ENCODE data around the gene AIG1. TPM values are rescaled to one million over a fixed set of nuclear protein-coding genes. Genes with fewer than 3 reads are reported as not detected.
"Not testable (repeated sequence)": the region's sequence is repeated elsewhere in the genome, so short reads cannot be mapped to it uniquely, and the experiment has no call there.

Gene AIG1
- total RNA-seq, 8 experiments from 2014 or later = 21.8 to 73.5 (median 29.5) TPM

DNA sequence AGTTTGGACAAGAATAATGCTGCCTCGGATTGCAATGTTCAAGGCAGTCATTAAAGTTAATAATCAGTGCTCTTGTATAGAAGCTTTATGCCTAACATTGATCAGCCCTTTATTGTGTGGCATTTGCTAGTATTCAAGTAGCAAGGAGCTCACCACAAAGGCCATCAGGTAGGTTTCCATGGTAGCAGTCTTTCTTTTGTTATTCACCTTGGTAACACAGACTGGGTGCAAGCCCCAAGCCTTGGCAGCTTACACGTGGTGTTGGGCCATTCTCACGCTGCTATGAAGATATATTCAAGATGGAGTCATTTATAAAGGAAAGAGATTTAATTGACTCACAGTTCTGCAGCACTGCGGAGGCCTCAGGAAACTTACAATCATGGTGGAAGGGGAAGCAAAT, 240.5 kb downstream of the AIG1 start:
- in situ Hi-C loops (cut with MboI; ENCODE audit: low pct_unique_long_range_greater_than_20kb in 2 of 9, low sequenced_read_pairs in 9 of 9, unreplicated experiment in 9 of 9) = no loop called here
- peak in 1 of 8 experiments; percentile 59 for ATAC-seq (replicated peaks in 6 of 8)
- Histone ChIP-seq H3K27ac (no peak overlapping the region), H3K4me3 (no peak overlapping the region), H3K4me1 (replicated peaks in 1 of 2) (no peaks in the 10 kb centered on the region)
- 6 to 66% (median 32%) methylated on average over 1 to 4 of the region's 4 CpGs; no CpG with 5 or more reads in 2 of the 10 experiments for WGBS, 10 experiments

DNA sequence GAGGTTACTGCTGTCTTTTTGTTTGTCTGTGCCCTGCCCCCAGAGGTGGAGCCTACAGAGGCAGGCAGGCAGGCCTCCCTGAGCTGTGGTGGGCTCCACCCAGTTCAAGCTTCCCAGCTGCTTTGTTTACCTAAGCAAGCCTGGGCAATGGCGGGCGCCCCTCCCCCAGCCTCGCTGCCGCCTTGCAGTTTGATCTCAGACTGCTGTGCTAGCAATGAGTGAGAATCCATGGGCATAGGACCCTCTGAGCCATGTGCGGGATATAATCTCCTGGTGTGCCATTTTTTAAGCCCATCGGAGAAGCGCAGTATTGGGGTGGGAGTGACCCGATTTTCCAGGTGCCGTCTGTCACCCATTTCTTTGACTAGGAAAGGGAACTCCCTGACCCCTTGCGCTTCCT, 247.1 kb downstream of the AIG1 start:
- H3K4me1 ChIP-seq (replicated peaks in 1 of 2); H3K4me3 ChIP-seq; H3K27ac ChIP-seq; in situ Hi-C loops (cut with MboI; ENCODE audit: low pct_unique_long_range_greater_than_20kb in 2 of 9, low sequenced_read_pairs in 9 of 9, unreplicated experiment in 9 of 9); ATAC-seq (replicated peaks in 6 of 8): not testable (repeated sequence)
- whole genome bisulfite sequencing, 10 experiments = 100% methylated on average over 4 of the region's 10 CpGs; no CpG with 5 or more reads in 9 of the 10 experiments

DNA sequence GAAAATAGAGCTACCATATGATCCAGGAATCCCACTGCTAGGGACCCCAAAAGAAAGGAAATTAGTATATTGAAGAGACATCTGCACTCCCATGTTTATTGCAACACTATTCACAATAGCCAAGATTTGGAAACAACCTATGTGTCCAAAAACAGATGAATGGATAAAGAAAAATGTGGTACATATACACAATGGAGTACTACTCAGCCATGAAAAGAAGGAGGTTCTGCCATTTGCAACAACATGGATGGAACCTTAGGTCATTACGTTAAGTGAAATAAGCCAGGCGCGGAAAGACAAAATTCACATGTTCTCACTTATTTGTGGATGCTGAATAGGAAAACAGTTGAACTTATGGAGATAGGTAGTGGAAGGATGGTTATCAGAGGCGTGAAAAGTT, 252.5 kb downstream of the AIG1 start:
- in situ Hi-C loops (cut with MboI; ENCODE audit: low pct_unique_long_range_greater_than_20kb in 2 of 9, low sequenced_read_pairs in 9 of 9, unreplicated experiment in 9 of 9) = no loop called here
- WGBS, 10 experiments = 71 to 100% (median 94%) methylated on average over 4 of the region's 4 CpGs; no CpG with 5 or more reads in 1 of the 10 experiments
- no peak for ATAC-seq (replicated peaks in 6 of 8)

DNA sequence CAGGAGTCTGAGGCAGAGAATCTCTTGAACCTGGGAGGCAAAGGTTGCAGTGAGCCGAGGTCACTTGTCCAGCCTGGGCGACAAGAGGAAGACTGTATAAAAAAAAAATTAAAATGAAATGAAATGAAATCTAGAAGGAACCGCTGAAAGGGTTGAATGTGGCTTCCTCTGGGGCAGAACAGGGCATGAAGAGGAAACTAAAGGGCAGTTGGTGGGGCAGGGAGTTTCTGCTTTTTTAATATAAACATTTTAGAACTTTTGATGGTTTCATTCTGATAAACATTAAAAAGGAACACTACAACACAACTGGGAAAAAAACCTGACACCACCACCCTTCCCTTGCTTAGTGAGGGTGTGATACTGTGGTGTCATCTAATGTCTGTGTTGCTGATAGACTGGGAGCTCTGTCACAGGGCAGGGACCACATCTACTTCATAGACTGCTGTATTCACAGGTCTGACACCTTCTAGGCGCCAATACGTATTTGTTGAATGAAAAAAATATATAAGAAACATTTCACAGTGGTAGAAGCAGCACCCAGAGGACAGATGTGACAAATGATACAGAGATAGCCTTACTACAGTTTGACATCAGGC, 260.9 kb downstream of the AIG1 start:
- in situ Hi-C loops (cut with MboI; ENCODE audit: low pct_unique_long_range_greater_than_20kb in 2 of 9, low sequenced_read_pairs in 9 of 9, unreplicated experiment in 9 of 9) = no loop called here
- peak in 2 of 8 experiments; percentile 26 for ATAC-seq (replicated peaks in 6 of 8)
- WGBS, 10 experiments = 82 to 100% (median 90%) methylated on average over 1 to 5 of the region's 5 CpGs
- Histone ChIP-seq H3K27ac (no peak overlapping the region), H3K4me3 (no peak overlapping the region), H3K4me1 (replicated peaks in 1 of 2) (no peaks in the 10 kb centered on the region)

More for the DNA sequence above, 252.5 kb downstream of the AIG1 start:
- H3K27ac ChIP-seq = no peak overlapping the region
- no peak overlapping the region for H3K4me3 ChIP-seq
- no peaks in the 10 kb centered on the region for H3K4me1 ChIP-seq (replicated peaks in 1 of 2)

DNA sequence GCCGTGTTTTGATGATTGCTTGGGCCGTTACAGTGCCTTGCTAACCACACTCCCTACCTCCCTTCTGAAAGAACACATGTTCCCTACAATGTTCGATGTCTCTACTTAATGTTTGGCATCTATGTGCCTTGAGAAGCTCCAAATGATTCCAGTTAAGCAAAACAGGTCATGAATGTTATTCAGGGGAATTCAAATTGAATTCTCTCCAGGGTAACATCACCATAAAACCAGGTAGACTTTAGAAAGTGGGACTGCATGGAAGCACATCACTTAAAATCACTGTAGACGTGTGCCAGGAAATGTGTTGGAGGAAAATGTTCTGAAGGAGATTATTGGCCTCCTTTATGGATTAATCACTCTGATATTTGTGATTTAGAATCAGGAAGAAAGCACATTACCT, 261.7 kb downstream of the AIG1 start:
- ATAC-seq (replicated peaks in 6 of 8) = peak in 1 of 8 experiments; percentile 34
- in situ Hi-C loops (cut with MboI; ENCODE audit: low pct_unique_long_range_greater_than_20kb in 2 of 9, low sequenced_read_pairs in 9 of 9, unreplicated experiment in 9 of 9) = no loop called here
- 24 to 100% (median 70%) methylated on average over 1 to 4 of the region's 4 CpGs; no CpG with 5 or more reads in 1 of the 10 experiments for WGBS, 10 experiments
- Histone ChIP-seq H3K4me3 (no peak overlapping the region), H3K4me1 (replicated peaks in 1 of 2) (no peaks in the 10 kb centered on the region), H3K27ac (no peak overlapping the region)

DNA sequence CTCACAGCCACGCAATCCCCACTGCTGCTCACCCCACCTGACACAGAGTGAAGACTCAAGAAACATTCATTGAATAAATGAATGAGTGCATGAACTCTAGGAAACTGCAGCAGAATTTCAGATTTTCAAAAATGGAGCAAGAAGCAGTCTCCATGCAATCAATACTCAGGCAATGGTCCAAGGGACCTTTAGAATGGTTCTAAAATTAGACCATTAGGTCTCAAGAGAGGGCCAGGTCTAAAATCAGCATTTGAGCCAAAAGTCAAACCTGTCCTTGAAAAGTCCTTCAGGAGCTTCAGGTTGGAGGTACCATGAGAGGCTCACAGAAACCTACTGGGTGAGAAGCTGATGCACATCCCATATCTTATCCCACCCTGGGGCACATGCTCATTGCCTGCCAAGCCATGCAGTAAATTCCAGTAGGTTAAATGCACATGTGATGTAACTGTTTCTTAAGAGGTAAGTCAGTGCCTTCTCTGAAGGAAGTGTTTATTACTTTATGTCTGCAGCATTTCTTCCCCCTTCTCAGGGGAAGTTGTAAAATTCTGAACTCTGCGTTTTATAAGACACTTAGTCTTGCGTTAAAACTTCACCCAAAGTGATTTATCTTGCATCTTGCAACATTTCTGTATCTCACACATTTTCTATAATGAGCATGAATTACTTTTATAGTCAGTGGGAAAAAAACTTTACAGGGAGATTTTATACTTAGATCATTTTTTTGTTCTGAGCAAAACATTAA, 263.2 kb downstream of the AIG1 start:
- in situ Hi-C loops (cut with MboI; ENCODE audit: low pct_unique_long_range_greater_than_20kb in 2 of 9, low sequenced_read_pairs in 9 of 9, unreplicated experiment in 9 of 9) = no loop called here
- Histone ChIP-seq H3K4me1 (replicated peaks in 1 of 2) (no peaks in the 10 kb centered on the region), H3K27ac (no peak overlapping the region), H3K4me3 (no peak overlapping the region)
- WGBS, 10 experiments = 61 to 100% (median 100%) methylated on average over 1 to 3 of the region's 3 CpGs; no CpG with 5 or more reads in 4 of the 10 experiments
- ATAC-seq (replicated peaks in 6 of 8) = no peak

DNA sequence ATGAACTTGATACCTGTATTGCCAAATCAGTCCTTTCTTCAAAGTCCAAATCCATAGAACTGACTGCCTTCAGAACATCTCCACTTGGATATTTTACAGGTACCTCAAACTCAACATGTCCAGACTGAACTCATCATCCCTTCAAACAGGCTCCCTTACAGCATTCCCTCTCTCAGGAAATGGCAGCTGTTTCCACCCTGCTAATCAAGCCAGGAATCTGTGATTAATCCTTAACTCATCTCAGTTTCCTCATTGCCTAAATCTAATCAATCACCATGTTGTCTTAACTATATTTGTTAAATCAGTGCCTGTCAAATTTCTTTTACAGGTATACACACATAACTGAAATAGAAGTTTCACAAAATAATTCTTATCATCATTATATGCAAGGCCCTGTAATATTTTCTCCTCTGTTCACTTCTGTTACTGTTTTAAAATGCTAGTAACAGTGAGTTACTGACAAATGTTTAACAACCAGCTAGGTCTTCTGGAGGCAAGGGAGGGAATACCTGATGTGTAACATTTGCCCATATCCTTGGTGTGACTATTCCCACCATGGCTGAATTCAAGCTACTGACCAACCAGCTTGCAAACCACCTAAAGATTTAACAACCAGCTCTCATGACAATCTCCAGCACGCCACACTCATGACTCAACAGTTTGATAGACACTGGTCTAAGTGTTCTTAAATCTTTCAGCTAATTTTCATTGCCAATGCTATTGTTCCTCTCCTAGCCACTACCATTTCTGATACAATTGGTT, 264.9 kb downstream of the AIG1 start:
- no peak for ATAC-seq (replicated peaks in 6 of 8)
- Histone ChIP-seq H3K27ac (no peak overlapping the region), H3K4me1 (replicated peaks in 1 of 2) (no peaks in the 10 kb centered on the region), H3K4me3 (no peak overlapping the region)
- 75 to 100% (median 93%) methylated on average over 1 of the region's 1 CpG; no CpG with 5 or more reads in 4 of the 10 experiments for WGBS, 10 experiments
- in situ Hi-C loops (cut with MboI; ENCODE audit: low pct_unique_long_range_greater_than_20kb in 2 of 9, low sequenced_read_pairs in 9 of 9, unreplicated experiment in 9 of 9) = no loop called here

DNA sequence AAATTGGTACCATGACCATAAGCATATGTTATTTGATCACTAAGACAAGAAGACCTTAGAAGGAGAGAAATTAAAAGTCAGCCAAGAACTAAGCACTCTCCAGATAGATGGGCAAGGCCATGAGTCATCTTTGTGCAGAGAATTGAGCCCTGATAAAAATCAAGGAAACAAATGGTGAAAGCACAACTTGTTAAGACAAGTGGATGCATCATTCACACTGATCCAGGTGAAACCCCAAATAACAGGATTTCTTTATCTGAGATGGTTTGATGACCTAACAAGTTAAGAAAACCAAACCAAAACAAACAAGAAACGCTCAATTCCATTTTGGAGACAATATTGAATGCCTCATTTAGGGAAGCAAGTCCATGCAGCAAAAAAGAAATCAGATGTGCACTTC, 268.2 kb downstream of the AIG1 start:
- in situ Hi-C loops (cut with MboI; ENCODE audit: low pct_unique_long_range_greater_than_20kb in 2 of 9, low sequenced_read_pairs in 9 of 9, unreplicated experiment in 9 of 9) = no loop called here
- H3K27ac ChIP-seq = no peak overlapping the region
- H3K4me1 ChIP-seq (replicated peaks in 1 of 2) = no peaks in the 10 kb centered on the region
- WGBS, 10 experiments = 57 to 100% (median 87%) methylated on average over 1 of the region's 1 CpG
- no peak overlapping the region for H3K4me3 ChIP-seq
- ATAC-seq (replicated peaks in 6 of 8) = peak in 3 of 8 experiments; percentile 30 to 44 (median 32)

DNA sequence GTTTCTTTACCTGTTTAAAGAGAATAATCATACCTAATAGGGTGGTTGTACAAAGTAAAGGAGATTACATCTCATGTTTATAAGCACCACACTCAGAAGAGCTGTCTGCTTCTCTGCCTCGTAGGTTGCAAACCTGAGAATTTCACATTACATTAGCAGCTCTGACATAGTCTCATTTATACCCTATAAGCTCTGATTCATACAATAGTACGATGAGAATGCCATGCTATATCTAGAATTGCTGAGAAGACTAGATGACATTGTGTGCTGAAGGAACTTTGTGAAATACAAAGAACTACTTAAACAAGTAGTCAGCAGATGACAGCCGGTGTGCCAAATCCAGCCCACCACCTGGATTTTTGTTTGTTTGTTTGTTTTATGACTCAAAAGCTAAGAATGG, 268.6 kb downstream of the AIG1 start:
- 67 to 100% (median 90%) methylated on average over 1 to 3 of the region's 3 CpGs for WGBS, 10 experiments
- no peak overlapping the region for H3K4me3 ChIP-seq
- H3K4me1 ChIP-seq (replicated peaks in 1 of 2) = no peaks in the 10 kb centered on the region
- H3K27ac ChIP-seq = no peak overlapping the region
- in situ Hi-C loops (cut with MboI; ENCODE audit: low pct_unique_long_range_greater_than_20kb in 2 of 9, low sequenced_read_pairs in 9 of 9, unreplicated experiment in 9 of 9) = no loop called here
- no peak for ATAC-seq (replicated peaks in 6 of 8)

DNA sequence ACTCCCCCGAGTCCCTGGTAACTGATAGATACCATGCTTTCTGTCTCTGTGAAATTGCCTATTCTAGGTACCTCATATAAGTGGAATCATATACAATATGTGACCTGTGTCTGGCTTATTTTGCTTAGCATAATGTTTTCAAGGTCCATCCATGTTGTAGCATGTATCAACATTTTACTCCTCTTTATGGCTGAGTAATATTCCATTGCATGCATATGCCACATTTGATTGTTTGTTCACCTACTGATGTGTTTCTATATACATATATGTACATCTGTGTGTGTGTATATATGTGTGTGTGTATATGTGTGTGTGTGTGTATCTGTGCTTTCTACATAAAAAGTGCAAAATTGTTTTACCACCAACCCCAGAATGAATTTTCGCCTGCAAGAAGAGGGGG, 270.7 kb downstream of the AIG1 start:
- 85 to 100% (median 100%) methylated on average over 1 to 2 of the region's 2 CpGs; no CpG with 5 or more reads in 3 of the 10 experiments for WGBS, 10 experiments
- Histone ChIP-seq H3K4me1 (replicated peaks in 1 of 2) (no peaks in the 10 kb centered on the region), H3K4me3 (no peak overlapping the region), H3K27ac (no peak overlapping the region)
- in situ Hi-C loops (cut with MboI; ENCODE audit: low pct_unique_long_range_greater_than_20kb in 2 of 9, low sequenced_read_pairs in 9 of 9, unreplicated experiment in 9 of 9) = no loop called here
- no peak for ATAC-seq (replicated peaks in 6 of 8)

DNA sequence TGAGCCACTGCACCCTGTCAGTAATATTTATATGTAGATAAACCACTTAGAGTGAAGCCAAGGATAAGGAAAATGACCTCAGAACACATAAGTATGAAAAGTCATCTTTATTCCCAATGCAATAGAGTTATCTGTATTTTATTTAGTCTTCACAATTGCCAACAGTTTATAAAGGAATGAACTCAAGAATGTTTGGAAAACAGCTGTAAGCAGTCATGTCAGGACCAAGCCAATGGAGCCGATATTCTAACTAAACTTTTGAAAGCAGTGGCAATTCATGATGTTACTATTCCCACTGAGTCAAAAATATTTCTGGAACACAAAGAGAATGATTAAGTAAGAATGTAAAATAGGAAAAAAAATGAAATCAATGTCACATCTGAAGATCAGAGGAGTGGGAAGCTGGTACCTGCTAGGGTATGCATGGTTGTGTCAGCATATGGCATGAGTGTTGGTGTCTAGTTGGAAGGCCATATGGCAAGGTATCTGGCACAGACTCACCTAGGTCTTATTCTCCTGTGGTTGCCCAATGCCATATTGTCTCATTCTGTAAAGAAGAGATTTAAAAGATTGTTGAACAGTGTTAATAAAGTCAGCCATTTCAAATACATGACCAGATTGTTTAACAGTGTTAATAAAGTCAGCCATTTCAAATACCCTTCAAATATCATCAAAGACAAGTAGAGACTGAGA, 271.6 kb downstream of the AIG1 start:
- in situ Hi-C loops (cut with MboI; ENCODE audit: low pct_unique_long_range_greater_than_20kb in 2 of 9, low sequenced_read_pairs in 9 of 9, unreplicated experiment in 9 of 9) = no loop called here
- Histone ChIP-seq H3K27ac (no peak overlapping the region), H3K4me1 (replicated peaks in 1 of 2) (no peaks in the 10 kb centered on the region), H3K4me3 (no peak overlapping the region)
- no peak for ATAC-seq (replicated peaks in 6 of 8)
- WGBS, 10 experiments = 38 to 100% (median 100%) methylated on average over 1 of the region's 1 CpG; no CpG with 5 or more reads in 1 of the 10 experiments

DNA sequence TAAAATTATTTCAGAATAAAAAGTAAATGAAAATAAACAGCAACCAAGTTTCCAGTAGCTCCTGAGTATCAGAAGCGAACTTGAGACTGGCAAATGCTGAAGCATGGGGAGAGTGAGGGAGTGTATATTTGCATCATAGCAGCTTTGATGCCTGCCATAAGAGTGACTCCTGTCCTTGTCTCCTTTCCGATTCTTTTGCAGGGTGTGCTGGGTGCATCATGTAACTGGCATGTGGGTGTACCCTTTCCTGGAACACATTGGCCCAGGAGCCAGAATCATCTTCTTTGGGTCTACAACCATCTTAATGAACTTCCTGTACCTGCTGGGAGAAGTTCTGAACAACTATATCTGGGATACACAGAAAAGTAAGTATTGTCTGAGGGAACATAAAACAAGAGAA, 272.4 kb downstream of the AIG1 start:
- Histone ChIP-seq H3K4me3 (no peak overlapping the region), H3K27ac (no peak overlapping the region), H3K4me1 (replicated peaks in 1 of 2) (no peaks in the 10 kb centered on the region)
- in situ Hi-C loops (cut with MboI; ENCODE audit: low pct_unique_long_range_greater_than_20kb in 2 of 9, low sequenced_read_pairs in 9 of 9, unreplicated experiment in 9 of 9) = no loop called here
- peak in 2 of 8 experiments; percentile 16 to 60 for ATAC-seq (replicated peaks in 6 of 8)
- WGBS, 10 experiments = 57 to 100% (median 97%) methylated on average over 1 to 2 of the region's 2 CpGs; no CpG with 5 or more reads in 2 of the 10 experiments

Measured in motor neuron (in vitro differentiated cells).